ENCODE data around the gene HLA-E. TPM values are rescaled to one million over a fixed set of nuclear protein-coding genes. Genes with fewer than 3 reads are reported as not detected.

The HLA-E gene
- total RNA-seq, 1 experiment from 2014 or later = 47.0 TPM

GRCh38 chr6:30508890-30509736, 19.8 kb downstream of the HLA-E start:
- no peak overlapping the region for H3K4me3 ChIP-seq (ENCODE audit: low read depth, low read length)
- no peaks in the 10 kb centered on the region for H3K27me3 Mint-ChIP-seq (ENCODE audit: insufficient read depth, unreplicated experiment)
- H3K36me3 ChIP-seq (ENCODE audit: control insufficient read depth, insufficient read depth, low read length) = no peaks in the 10 kb centered on the region
- no peaks in the 10 kb centered on the region for H3K9me3 Mint-ChIP-seq (ENCODE audit: unreplicated experiment)
- ChIA-PET CTCF (interaction anchor here (1.5 kb wide), 1 partner anchor 36 kb away, joined by 3 read pairs; no protein-coding TSS in a partner anchor), POLR2A (no interaction called here)
- no TSS peak for BruUV-seq (replicated peaks)
- peaks cover 5% of the 10 kb centered on the region for H3K4me1 Mint-ChIP-seq (ENCODE audit: low read depth, unreplicated experiment)
- H3K9me3 ChIP-seq = no peaks in the 10 kb centered on the region
- H3K27me3 ChIP-seq (replicated peaks; ENCODE audit: control insufficient read depth, insufficient read depth, low read length) = no peaks in the 10 kb centered on the region
- H3K36me3 Mint-ChIP-seq (ENCODE audit: insufficient read depth, unreplicated experiment) = no peaks in the 10 kb centered on the region
- no peak overlapping the region for H3K4me3 Mint-ChIP-seq (ENCODE audit: unreplicated experiment)
- no peaks in the 10 kb centered on the region for H3K4me1 ChIP-seq
- no peak for TF ChIP-seq CTCF (IDR thresholded peaks at IDR 0.05; ENCODE audit: insufficient read depth in 1 of 2, low read depth in 1 of 2, low read length in 1 of 2, severe bottlenecking in 1 of 2, unreplicated experiment in 1 of 2)
- DNase-seq = no peak
- intact Hi-C loops (cut with micrococcal nuclease; ENCODE audit: unreplicated experiment) = no loop called here
- H3K27ac Mint-ChIP-seq (ENCODE audit: unreplicated experiment) = no peak overlapping the region

- H3K36me3 Mint-ChIP-seq (ENCODE audit: insufficient read depth, unreplicated experiment) = no peaks in the 10 kb centered on the region
- intact Hi-C loops (cut with micrococcal nuclease; ENCODE audit: unreplicated experiment) = no loop called here
- no peak overlapping the region for H3K4me3 Mint-ChIP-seq (ENCODE audit: unreplicated experiment)
- POLR2A ChIA-PET = no interaction called here
- Histone ChIP-seq H3K4me1 (no peaks in the 10 kb centered on the region), H3K4me3 (ENCODE audit: low read depth, low read length) (no peak overlapping the region), H3K9me3 (no peaks in the 10 kb centered on the region), H3K27me3 (replicated peaks; ENCODE audit: control insufficient read depth, insufficient read depth, low read length) (no peaks in the 10 kb centered on the region), H3K36me3 (ENCODE audit: control insufficient read depth, insufficient read depth, low read length) (no peaks in the 10 kb centered on the region)
- H3K27me3 Mint-ChIP-seq (ENCODE audit: insufficient read depth, unreplicated experiment) = no peaks in the 10 kb centered on the region
- DNase-seq = no peak
- TF ChIP-seq CTCF (IDR thresholded peaks at IDR 0.05; ENCODE audit: insufficient read depth in 1 of 2, low read depth in 1 of 2, low read length in 1 of 2, severe bottlenecking in 1 of 2, unreplicated experiment in 1 of 2) = no peak
- peaks cover 5% of the 10 kb centered on the region for H3K4me1 Mint-ChIP-seq (ENCODE audit: low read depth, unreplicated experiment)
- H3K27ac Mint-ChIP-seq (ENCODE audit: unreplicated experiment) = no peak overlapping the region
- BruUV-seq (replicated peaks) = no TSS peak
- CTCF ChIA-PET = interaction anchor here (1.1 kb wide), 1 partner anchor 31 kb away, joined by 3 read pairs; no protein-coding TSS in a partner anchor
- no peaks in the 10 kb centered on the region for H3K9me3 Mint-ChIP-seq (ENCODE audit: unreplicated experiment)
These were observed 21.3 kb downstream of the HLA-E start for GRCh38 chr6:30510419-30511168.

- H3K4me3 ChIP-seq (ENCODE audit: low read depth, low read length) = no peak overlapping the region
- no peak for DNase-seq
- TF ChIP-seq CTCF (IDR thresholded peaks at IDR 0.05; ENCODE audit: insufficient read depth in 1 of 2, low read depth in 1 of 2, low read length in 1 of 2, severe bottlenecking in 1 of 2, unreplicated experiment in 1 of 2) = no peak
- Mint-ChIP-seq H3K4me1 (ENCODE audit: low read depth, unreplicated experiment) (peaks cover 5% of the 10 kb centered on the region), H3K9me3 (ENCODE audit: unreplicated experiment) (no peaks in the 10 kb centered on the region), H3K27me3 (ENCODE audit: insufficient read depth, unreplicated experiment) (no peaks in the 10 kb centered on the region), H3K27ac (ENCODE audit: unreplicated experiment) (no peak overlapping the region), H3K36me3 (ENCODE audit: insufficient read depth, unreplicated experiment) (no peaks in the 10 kb centered on the region), H3K4me3 (ENCODE audit: unreplicated experiment) (no peak overlapping the region)
- H3K9me3 ChIP-seq = no peaks in the 10 kb centered on the region
- no peaks in the 10 kb centered on the region for H3K4me1 ChIP-seq
- no peaks in the 10 kb centered on the region for H3K27me3 ChIP-seq (replicated peaks; ENCODE audit: control insufficient read depth, insufficient read depth, low read length)
- ChIA-PET CTCF (interaction anchor here (1.1 kb wide), 1 partner anchor 30 kb away, joined by 3 read pairs; no protein-coding TSS in a partner anchor), POLR2A (no interaction called here)
- intact Hi-C loops (cut with micrococcal nuclease; ENCODE audit: unreplicated experiment) = no loop called here
- no TSS peak for BruUV-seq (replicated peaks)
- no peaks in the 10 kb centered on the region for H3K36me3 ChIP-seq (ENCODE audit: control insufficient read depth, insufficient read depth, low read length)
These were observed 21.8 kb downstream of the HLA-E start for GRCh38 chr6:30511169-30511546.
